Osteoblast (primary cell): ENCODE results near the gene WFDC1. TPM values are rescaled to one million over a fixed set of nuclear protein-coding genes. Genes with fewer than 3 reads are reported as not detected.

Experiments used
- DNase-seq: peaks from one replicate; pipeline ENCODE4 v3.0.0; 2011; ENCODE audit warnings: low spot score, mixed read lengths; ENCODE audit not compliant: insufficient read length; ENCODE audit errors: missing footprints
- H2AFZ ChIP-seq: 2 replicates; pipeline ENCODE4 v1.6.0; 2011; ENCODE audit warnings: mild to moderate bottlenecking, low read length
- H3K27ac ChIP-seq: 2 replicates; pipeline ENCODE4 v1.5.1; 2011; ENCODE audit warnings: mild to moderate bottlenecking, low read depth, low read length, moderate library complexity
- H3K27me3 ChIP-seq: 2 replicates; pipeline ENCODE4 v1.6.0; 2012; ENCODE audit warnings: mild to moderate bottlenecking, control low read depth, inconsistent platforms, low read length, moderate library complexity; ENCODE audit not compliant: insufficient read depth
- H3K36me3 ChIP-seq: 2 replicates; pipeline ENCODE4 v1.5.1; 2011; ENCODE audit warnings: mild to moderate bottlenecking, low read length, control low read depth, moderate library complexity; ENCODE audit not compliant: insufficient read depth
- H3K4me1 ChIP-seq: 2 replicates; pipeline ENCODE4 v1.5.1; 2011; ENCODE audit warnings: mild to moderate bottlenecking, low read length, control low read depth, moderate library complexity; ENCODE audit not compliant: insufficient read depth
- H3K4me2 ChIP-seq: 2 replicates; pipeline ENCODE4 v1.6.0; 2011; ENCODE audit warnings: mild to moderate bottlenecking, low read length; ENCODE audit not compliant: insufficient read depth
- H3K4me3 ChIP-seq: fragments of 200-600 bp; sonication (generic); 3 replicates; pipeline ENCODE4 v1.5.1; 2012; ENCODE audit warnings: mild to moderate bottlenecking, low read length, inconsistent platforms; ENCODE audit not compliant: insufficient read depth
- H3K79me2 ChIP-seq: 2 replicates; pipeline ENCODE4 v1.6.0; 2012; ENCODE audit warnings: mild to moderate bottlenecking, low read length, control low read depth, inconsistent platforms; ENCODE audit not compliant: insufficient read depth
- H3K9me3 ChIP-seq: 2 replicates; pipeline ENCODE4 v1.5.1; 2011; ENCODE audit warnings: low read depth, low read length, control low read depth
- H4K20me1 ChIP-seq: 2 replicates; pipeline ENCODE4 v1.6.0; 2012; ENCODE audit warnings: mild to moderate bottlenecking, low read length, control low read depth; ENCODE audit not compliant: insufficient read depth
- CTCF ChIP-seq: IDR thresholded peaks from 2 replicates; pipeline ENCODE4 v1.5.1; 2011; ENCODE audit warnings: mild to moderate bottlenecking, low read depth, low read length, moderate library complexity; ENCODE audit errors: extremely low read depth
- total RNA-seq: library from RNA; depleted of rRNA; stranded (reverse); fragments of >200 nt; gene quantifications from 2 replicates; pipeline ENCODE4 v1.2.3, GENCODE V29; 2012

WFDC1 gene
- total RNA-seq, 1 donor = not detected

- peaks cover 3% of the 10 kb centered on the region for H3K27me3 ChIP-seq
- no peak for DNase-seq
- no peak overlapping the region for H2AFZ ChIP-seq
- no peak overlapping the region for H3K27ac ChIP-seq
- H4K20me1 ChIP-seq = no peaks in the 10 kb centered on the region
- H3K9me3 ChIP-seq = peaks cover 4% of the 10 kb centered on the region
- TF ChIP-seq CTCF = no peak
- no peaks in the 10 kb centered on the region for H3K79me2 ChIP-seq
- no peaks in the 10 kb centered on the region for H3K4me1 ChIP-seq
- H3K36me3 ChIP-seq = no peaks in the 10 kb centered on the region
- H3K4me3 ChIP-seq = no peak overlapping the region
- H3K4me2 ChIP-seq = no peak overlapping the region
Observed at GRCh38 chr16:84321932-84322331, 27.3 kb downstream of the WFDC1 start.

GRCh38 chr16:84322749-84323148 lies 28.1 kb downstream of the WFDC1 start:
- H3K27me3 ChIP-seq = peaks cover 3% of the 10 kb centered on the region
- DNase-seq = no peak
- no peaks in the 10 kb centered on the region for H3K79me2 ChIP-seq
- no peaks in the 10 kb centered on the region for H4K20me1 ChIP-seq
- H3K4me1 ChIP-seq = no peaks in the 10 kb centered on the region
- H3K4me2 ChIP-seq = no peak overlapping the region
- no peak overlapping the region for H3K27ac ChIP-seq
- H2AFZ ChIP-seq = no peak overlapping the region
- no peaks in the 10 kb centered on the region for H3K36me3 ChIP-seq
- H3K4me3 ChIP-seq = no peak overlapping the region
- no peak for TF ChIP-seq CTCF
- peaks cover 4% of the 10 kb centered on the region for H3K9me3 ChIP-seq

- Histone ChIP-seq H3K79me2 (no peaks in the 10 kb centered on the region), H4K20me1 (no peaks in the 10 kb centered on the region), H3K4me3 (no peak overlapping the region), H3K9me3 (no peaks in the 10 kb centered on the region), H3K27ac (no peak overlapping the region), H3K36me3 (no peaks in the 10 kb centered on the region), H3K4me1 (no peaks in the 10 kb centered on the region), H2AFZ (no peak overlapping the region), H3K4me2 (no peak overlapping the region), H3K27me3 (peaks cover 3% of the 10 kb centered on the region)
- no peak for TF ChIP-seq CTCF
- no peak for DNase-seq
Observed at GRCh38 chr16:84323606-84324005, 28.9 kb downstream of the WFDC1 start.

- peaks cover 3% of the 10 kb centered on the region for H3K27me3 ChIP-seq
- TF ChIP-seq CTCF = no peak
- H3K4me1 ChIP-seq = no peaks in the 10 kb centered on the region
- no peaks in the 10 kb centered on the region for H3K9me3 ChIP-seq
- no peak overlapping the region for H3K4me3 ChIP-seq
- no peaks in the 10 kb centered on the region for H3K79me2 ChIP-seq
- H4K20me1 ChIP-seq = no peaks in the 10 kb centered on the region
- no peak overlapping the region for H3K27ac ChIP-seq
- H2AFZ ChIP-seq = no peak overlapping the region
- H3K4me2 ChIP-seq = no peak overlapping the region
- DNase-seq = no peak
- no peaks in the 10 kb centered on the region for H3K36me3 ChIP-seq
Observed at GRCh38 chr16:84324434-84325262, 30.0 kb downstream of the WFDC1 start.
